DOHH2 (cell line): ENCODE data around the gene FCN2.

Experiments used
- H3F3A ChIP-seq: fragments of 200-600 bp; sonication (generic), shearing (Covaris generic); 2 replicates; pipeline ENCODE4 v1.6.0; 2016; ENCODE audit warnings: antibody characterized with exemption, mild to moderate bottlenecking; ENCODE audit not compliant: control insufficient read depth, insufficient read depth
- H3K27ac ChIP-seq: fragments of 200-600 bp; sonication (generic); 2 replicates; pipeline ENCODE4 v1.5.1; 2014; ENCODE audit warnings: low read depth, mild to moderate bottlenecking, low read length, moderate library complexity
- H3K27me3 ChIP-seq: fragments of 200-600 bp; sonication (generic); 2 replicates; pipeline ENCODE4 v1.6.1; 2014; ENCODE audit warnings: mild to moderate bottlenecking, low read length, mixed read lengths; ENCODE audit not compliant: control insufficient read depth
- H3K36me3 ChIP-seq: fragments of 200-600 bp; sonication (generic); 2 replicates; pipeline ENCODE4 v1.6.1; 2014; ENCODE audit warnings: mild to moderate bottlenecking, low read length, moderate library complexity, mixed read lengths; ENCODE audit not compliant: control insufficient read depth
- H3K4me1 ChIP-seq: fragments of 200-600 bp; sonication (generic); 2 replicates; pipeline ENCODE4 v1.6.1; 2014; ENCODE audit warnings: mild to moderate bottlenecking, low read length, mixed read lengths; ENCODE audit not compliant: control insufficient read depth
- H3K4me2 ChIP-seq: fragments of 200-600 bp; sonication (generic); 2 replicates; pipeline ENCODE4 v1.6.0; 2014; ENCODE audit warnings: mild to moderate bottlenecking, low read length, moderate library complexity
- H3K4me3 ChIP-seq: fragments of 200-600 bp; sonication (generic); 2 replicates; pipeline ENCODE4 v1.5.1; 2014; ENCODE audit warnings: mild to moderate bottlenecking, low read length, mixed read lengths
- H3K79me2 ChIP-seq: fragments of 200-600 bp; sonication (generic); 2 replicates; pipeline ENCODE4 v1.6.1; 2014; ENCODE audit warnings: mild to moderate bottlenecking, low read length, mixed read lengths; ENCODE audit not compliant: control insufficient read depth
- H3K9me2 ChIP-seq: fragments of 200-600 bp; sonication (generic); replicated peaks from 2 replicates; pipeline ENCODE4 v1.6.1; 2014; ENCODE audit warnings: mild to moderate bottlenecking, low read length, mixed read lengths; ENCODE audit not compliant: control insufficient read depth
- H3K9me3 ChIP-seq: fragments of 200-600 bp; sonication (generic); 2 replicates; pipeline ENCODE4 v1.6.1; 2014; ENCODE audit warnings: antibody characterized with exemption, low read length, mixed read lengths; ENCODE audit not compliant: control insufficient read depth, insufficient read depth
- H4K20me1 ChIP-seq: fragments of 200-600 bp; sonication (generic); 2 replicates; pipeline ENCODE4 v1.6.0; 2014; ENCODE audit warnings: low read depth, mild to moderate bottlenecking, antibody characterized with exemption, low read length, moderate library complexity; ENCODE audit not compliant: control insufficient read depth, insufficient read depth
- EZH2phosphoT487 ChIP-seq: fragments of 200-600 bp; sonication (generic); IDR thresholded peaks from 2 replicates; pipeline ENCODE4 v1.6.1; 2017; ENCODE audit warnings: borderline replicate concordance, mild to moderate bottlenecking, antibody characterized with exemption, low read length, moderate library complexity, mixed read lengths
- TF ChIP-seq, protein P1 (sequence below): fragments of 200-600 bp; sonication (generic); IDR thresholded peaks from one replicate; pipeline ENCODE4 v1.5.1; 2014; ENCODE audit warnings: antibody characterized with exemption, mild to moderate bottlenecking, low read depth, low read length; ENCODE audit not compliant: poor library complexity, severe bottlenecking

FCN2 gene

GRCh38 chr9:134880484-134881312, at the start of gene FCN2:
Gene FCN2 (plus strand): TSS chr9:134880810. CDS start chr9:134880822, 12 bp downstream.
- Histone ChIP-seq H4K20me1 (no peaks in the 10 kb centered on the region), H3F3A (no peaks in the 10 kb centered on the region), H3K9me2 (no peaks in the 10 kb centered on the region), H3K36me3 (no peaks in the 10 kb centered on the region), H3K27ac (no peak within 1 kb of the TSS), H3K4me2 (no peak within 1 kb of the TSS), H3K9me3 (no peaks in the 10 kb centered on the region), H3K79me2 (no peaks in the 10 kb centered on the region), H3K27me3 (no peaks in the 10 kb centered on the region), H3K4me3 (no peak within 1 kb of the TSS), H3K4me1 (peaks cover 2% of the 10 kb centered on the region)
- no peak for TF ChIP-seq EZH2phosphoT487
- TF ChIP-seq, protein P1, sequence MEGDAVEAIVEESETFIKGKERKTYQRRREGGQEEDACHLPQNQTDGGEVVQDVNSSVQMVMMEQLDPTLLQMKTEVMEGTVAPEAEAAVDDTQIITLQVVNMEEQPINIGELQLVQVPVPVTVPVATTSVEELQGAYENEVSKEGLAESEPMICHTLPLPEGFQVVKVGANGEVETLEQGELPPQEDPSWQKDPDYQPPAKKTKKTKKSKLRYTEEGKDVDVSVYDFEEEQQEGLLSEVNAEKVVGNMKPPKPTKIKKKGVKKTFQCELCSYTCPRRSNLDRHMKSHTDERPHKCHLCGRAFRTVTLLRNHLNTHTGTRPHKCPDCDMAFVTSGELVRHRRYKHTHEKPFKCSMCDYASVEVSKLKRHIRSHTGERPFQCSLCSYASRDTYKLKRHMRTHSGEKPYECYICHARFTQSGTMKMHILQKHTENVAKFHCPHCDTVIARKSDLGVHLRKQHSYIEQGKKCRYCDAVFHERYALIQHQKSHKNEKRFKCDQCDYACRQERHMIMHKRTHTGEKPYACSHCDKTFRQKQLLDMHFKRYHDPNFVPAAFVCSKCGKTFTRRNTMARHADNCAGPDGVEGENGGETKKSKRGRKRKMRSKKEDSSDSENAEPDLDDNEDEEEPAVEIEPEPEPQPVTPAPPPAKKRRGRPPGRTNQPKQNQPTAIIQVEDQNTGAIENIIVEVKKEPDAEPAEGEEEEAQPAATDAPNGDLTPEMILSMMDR = no peak

DNA sequence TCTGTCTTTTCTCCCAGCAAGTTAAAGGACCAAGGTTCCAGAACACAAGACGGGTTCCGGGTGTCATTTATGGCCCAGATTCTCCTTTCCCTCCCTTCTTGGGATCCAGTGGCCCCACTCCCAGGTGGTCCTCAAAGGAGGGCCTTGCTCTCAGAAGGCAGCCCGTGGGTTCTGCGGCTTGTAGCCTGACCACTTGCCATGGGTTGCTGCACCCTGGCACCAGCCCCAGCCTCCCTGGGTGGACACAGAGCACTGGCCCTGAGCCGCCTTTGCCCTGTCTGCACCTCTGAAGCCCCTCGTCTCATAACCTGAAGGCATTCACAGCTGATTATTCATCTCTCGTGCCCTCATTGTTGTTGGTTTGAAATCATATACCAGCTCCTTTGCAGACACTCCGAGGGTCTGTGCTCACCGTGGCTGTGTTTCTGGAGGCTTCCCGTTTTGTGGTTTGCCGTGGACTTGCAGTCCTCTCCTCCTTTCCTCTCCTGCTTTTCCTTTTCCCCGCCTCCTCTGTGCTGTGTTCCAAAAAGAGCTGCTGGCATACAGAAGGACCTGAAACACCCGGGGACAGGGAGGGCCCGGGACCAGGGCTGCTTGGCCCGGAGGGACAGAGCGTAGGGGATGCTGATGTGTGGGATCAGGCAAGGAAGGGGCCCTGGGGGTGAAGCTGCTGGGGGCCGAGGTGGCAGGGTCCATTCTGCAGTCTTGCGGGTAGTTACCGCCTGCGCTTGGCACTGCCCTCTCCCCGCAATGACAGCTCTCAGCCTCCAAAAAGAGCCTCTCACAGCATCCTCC, 49.5 kb upstream of the FCN2 start:
- Histone ChIP-seq H3K79me2 (no peaks in the 10 kb centered on the region), H3K4me1 (no peaks in the 10 kb centered on the region), H3K36me3 (no peaks in the 10 kb centered on the region), H4K20me1 (no peaks in the 10 kb centered on the region), H3K27ac (no peak overlapping the region), H3K27me3 (no peaks in the 10 kb centered on the region), H3K4me2 (no peak overlapping the region), H3K9me3 (no peaks in the 10 kb centered on the region), H3K4me3 (no peak overlapping the region), H3K9me2 (no peaks in the 10 kb centered on the region), H3F3A (no peaks in the 10 kb centered on the region)
- TF ChIP-seq, protein P1 = no peak
- no peak for TF ChIP-seq EZH2phosphoT487

- Histone ChIP-seq H3K4me3 (no peak overlapping the region), H3K4me1 (no peaks in the 10 kb centered on the region), H3K27me3 (no peaks in the 10 kb centered on the region), H3K9me3 (no peaks in the 10 kb centered on the region), H3F3A (no peaks in the 10 kb centered on the region), H3K36me3 (no peaks in the 10 kb centered on the region), H3K27ac (no peak overlapping the region), H4K20me1 (no peaks in the 10 kb centered on the region), H3K79me2 (no peaks in the 10 kb centered on the region), H3K4me2 (no peak overlapping the region), H3K9me2 (no peaks in the 10 kb centered on the region)
- TF ChIP-seq, protein P1 = no peak
- no peak for TF ChIP-seq EZH2phosphoT487
These were observed 48.1 kb upstream of the FCN2 start for GRCh38 chr9:134832471-134832870.
